Measurements from ENCODE around the gene ITIH1.

ITIH1 gene

DNA sequence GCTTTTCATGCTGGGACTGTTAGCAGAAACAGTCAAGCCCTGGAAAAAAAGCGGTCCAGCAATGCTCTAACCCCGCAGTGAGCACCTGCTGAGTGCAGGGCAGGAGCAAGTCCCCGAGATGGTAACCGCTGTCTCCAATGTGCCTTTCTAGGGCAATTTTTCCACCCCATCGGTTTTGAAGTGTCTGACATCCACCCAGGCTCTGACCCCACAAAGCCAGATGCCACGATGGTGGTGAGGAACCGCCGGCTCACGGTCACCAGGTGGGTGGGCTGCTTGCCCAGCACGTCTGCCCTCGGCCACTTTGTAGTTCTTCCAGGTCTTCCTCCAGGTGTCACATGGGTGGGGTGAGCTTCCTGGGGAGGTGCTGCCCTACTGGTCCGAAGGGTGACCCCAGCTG, 14.0 kb downstream of the ITIH1 start:
- Mint-ChIP-seq H3K36me3 (ENCODE audit: low read depth) (no peaks in the 10 kb centered on the region), H3K27ac (no peak overlapping the region), H3K9me3 (no peaks in the 10 kb centered on the region), H3K4me1 (no peaks in the 10 kb centered on the region), H3K4me3 (no peak overlapping the region), H3K27me3 (ENCODE audit: low read depth) (peaks cover 8% of the 10 kb centered on the region)
- TF ChIP-seq, protein P1, sequence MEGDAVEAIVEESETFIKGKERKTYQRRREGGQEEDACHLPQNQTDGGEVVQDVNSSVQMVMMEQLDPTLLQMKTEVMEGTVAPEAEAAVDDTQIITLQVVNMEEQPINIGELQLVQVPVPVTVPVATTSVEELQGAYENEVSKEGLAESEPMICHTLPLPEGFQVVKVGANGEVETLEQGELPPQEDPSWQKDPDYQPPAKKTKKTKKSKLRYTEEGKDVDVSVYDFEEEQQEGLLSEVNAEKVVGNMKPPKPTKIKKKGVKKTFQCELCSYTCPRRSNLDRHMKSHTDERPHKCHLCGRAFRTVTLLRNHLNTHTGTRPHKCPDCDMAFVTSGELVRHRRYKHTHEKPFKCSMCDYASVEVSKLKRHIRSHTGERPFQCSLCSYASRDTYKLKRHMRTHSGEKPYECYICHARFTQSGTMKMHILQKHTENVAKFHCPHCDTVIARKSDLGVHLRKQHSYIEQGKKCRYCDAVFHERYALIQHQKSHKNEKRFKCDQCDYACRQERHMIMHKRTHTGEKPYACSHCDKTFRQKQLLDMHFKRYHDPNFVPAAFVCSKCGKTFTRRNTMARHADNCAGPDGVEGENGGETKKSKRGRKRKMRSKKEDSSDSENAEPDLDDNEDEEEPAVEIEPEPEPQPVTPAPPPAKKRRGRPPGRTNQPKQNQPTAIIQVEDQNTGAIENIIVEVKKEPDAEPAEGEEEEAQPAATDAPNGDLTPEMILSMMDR (IDR thresholded peaks at IDR 0.05; ENCODE audit: unreplicated experiment in 3 of 3): no peak

- H3K4me3 Mint-ChIP-seq: no peak overlapping the region
- H3K9me3 Mint-ChIP-seq: no peaks in the 10 kb centered on the region
- H3K27me3 Mint-ChIP-seq (ENCODE audit: low read depth): peaks cover 8% of the 10 kb centered on the region
- no peaks in the 10 kb centered on the region for H3K36me3 Mint-ChIP-seq (ENCODE audit: low read depth)
- H3K27ac Mint-ChIP-seq: no peak overlapping the region
- H3K4me1 Mint-ChIP-seq: no peaks in the 10 kb centered on the region
- TF ChIP-seq, protein P1 (IDR thresholded peaks at IDR 0.05; ENCODE audit: unreplicated experiment in 3 of 3): no peak
Measured at GRCh38 chr3:52791928-52792327, 14.5 kb downstream of the ITIH1 start.

- Mint-ChIP-seq H3K4me3 (no peak overlapping the region), H3K36me3 (ENCODE audit: low read depth) (no peaks in the 10 kb centered on the region), H3K27ac (no peak overlapping the region), H3K27me3 (ENCODE audit: low read depth) (peaks cover 4% of the 10 kb centered on the region), H3K9me3 (no peaks in the 10 kb centered on the region), H3K4me1 (no peaks in the 10 kb centered on the region)
- TF ChIP-seq, protein P1 (IDR thresholded peaks at IDR 0.05; ENCODE audit: unreplicated experiment in 3 of 3): peak in 1 of 3 experiments; percentile 17
Measured at GRCh38 chr3:52792413-52792812, 15.0 kb downstream of the ITIH1 start.

DNA sequence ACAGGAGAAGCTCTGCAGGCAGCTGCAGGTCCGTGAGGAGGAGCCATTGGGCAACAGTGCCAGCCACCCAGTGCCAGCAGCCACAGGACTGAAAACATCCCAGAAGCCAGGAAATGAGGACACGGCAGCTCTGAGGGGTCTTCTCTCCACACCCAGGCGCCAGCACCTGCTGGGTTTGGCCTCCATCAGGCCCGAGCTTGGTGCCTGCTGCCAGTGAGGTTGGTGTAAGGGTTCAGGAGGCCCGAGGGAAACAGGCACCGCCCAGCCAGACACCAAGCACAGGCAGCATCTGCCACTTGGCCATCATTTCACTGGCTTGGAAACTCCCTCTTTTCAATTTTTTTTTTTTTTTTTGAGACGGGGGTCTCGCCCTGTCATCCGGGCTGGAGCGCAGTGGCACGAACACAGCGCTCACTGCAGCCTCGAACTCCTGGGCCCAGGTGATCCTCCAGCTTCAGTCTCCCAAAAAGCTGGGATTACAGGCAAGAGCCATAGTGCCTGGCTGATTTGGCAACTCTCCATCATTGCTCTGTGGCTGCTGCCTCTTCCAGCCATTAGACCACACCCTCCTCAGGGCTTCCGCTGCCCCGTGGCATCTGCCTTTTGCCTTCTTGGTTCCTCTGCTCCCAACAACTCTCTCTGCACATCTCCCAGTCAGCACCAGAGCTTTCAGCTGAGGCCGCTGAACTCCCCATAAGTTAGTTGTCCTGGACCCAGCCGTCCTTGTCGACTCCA, 15.7 kb downstream of the ITIH1 start:
- H3K36me3 Mint-ChIP-seq (ENCODE audit: low read depth): no peaks in the 10 kb centered on the region
- H3K27ac Mint-ChIP-seq: no peak overlapping the region
- H3K4me3 Mint-ChIP-seq: no peak overlapping the region
- no peaks in the 10 kb centered on the region for H3K4me1 Mint-ChIP-seq
- TF ChIP-seq, protein P1 (IDR thresholded peaks at IDR 0.05; ENCODE audit: unreplicated experiment in 3 of 3): no peak
- H3K9me3 Mint-ChIP-seq: no peaks in the 10 kb centered on the region
- H3K27me3 Mint-ChIP-seq (ENCODE audit: low read depth): no peaks in the 10 kb centered on the region

GRCh38 chr3:52793702-52794611, 16.6 kb downstream of the ITIH1 start:
- H3K4me1 Mint-ChIP-seq: no peaks in the 10 kb centered on the region
- H3K27me3 Mint-ChIP-seq (ENCODE audit: low read depth): no peaks in the 10 kb centered on the region
- TF ChIP-seq, protein P1 (IDR thresholded peaks at IDR 0.05; ENCODE audit: unreplicated experiment in 3 of 3): no peak
- H3K36me3 Mint-ChIP-seq (ENCODE audit: low read depth): no peaks in the 10 kb centered on the region
- no peaks in the 10 kb centered on the region for H3K9me3 Mint-ChIP-seq
- no peak overlapping the region for H3K4me3 Mint-ChIP-seq
- no peak overlapping the region for H3K27ac Mint-ChIP-seq

Measured in nephron (organoid).